NCI-H187 treated with DMSO at 0.1 percent for 48 hours (cell line): ENCODE measurements around the gene MXRA8.

Experiments used
- DNase-seq: peaks from one replicate; lab custom pipeline; 2025; lab: John Stamatoyannopoulos, UW

MXRA8 gene

DNA sequence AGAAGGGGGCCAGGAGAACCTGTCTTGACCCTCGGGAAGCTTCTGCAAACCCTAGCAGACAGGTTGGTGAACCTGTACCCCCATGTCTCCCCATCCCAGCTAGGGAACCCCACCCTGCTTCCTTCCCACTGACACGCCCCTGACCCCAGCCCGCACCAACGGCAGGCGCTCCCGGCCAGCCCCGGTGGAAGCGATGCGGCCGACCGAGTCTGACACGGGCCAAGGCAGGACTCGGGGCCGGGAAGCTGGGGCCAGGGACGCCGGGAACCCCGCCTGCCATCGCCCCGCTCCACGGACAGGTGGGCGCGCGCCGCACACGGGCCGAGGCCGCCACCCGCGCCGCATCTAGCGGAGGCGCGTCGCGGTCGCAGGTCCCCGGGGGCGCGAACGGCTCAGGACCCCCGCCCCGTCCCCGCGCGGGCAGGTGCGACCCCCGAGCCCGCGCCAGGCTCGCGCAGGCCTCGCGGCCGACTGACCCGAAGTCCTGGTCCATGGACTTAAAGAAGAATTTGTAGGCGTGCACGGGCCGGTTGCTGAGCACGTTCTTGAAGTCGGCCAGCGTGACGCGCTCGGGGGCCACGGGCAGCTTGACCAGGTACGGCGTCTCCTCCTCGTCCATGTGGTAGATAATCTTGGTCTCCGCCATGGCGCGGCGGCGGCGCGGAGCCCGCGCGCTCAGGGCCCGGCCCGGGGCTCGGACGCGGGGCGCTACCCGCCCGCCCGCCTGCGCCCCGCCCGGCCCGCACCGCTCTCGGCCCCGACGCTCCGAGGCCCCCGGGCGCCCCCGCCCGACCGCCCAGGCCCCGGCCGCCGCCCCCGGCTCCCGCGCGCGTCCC, 9.7 kb downstream of the MXRA8 start:
- no peak for DNase-seq

DNA sequence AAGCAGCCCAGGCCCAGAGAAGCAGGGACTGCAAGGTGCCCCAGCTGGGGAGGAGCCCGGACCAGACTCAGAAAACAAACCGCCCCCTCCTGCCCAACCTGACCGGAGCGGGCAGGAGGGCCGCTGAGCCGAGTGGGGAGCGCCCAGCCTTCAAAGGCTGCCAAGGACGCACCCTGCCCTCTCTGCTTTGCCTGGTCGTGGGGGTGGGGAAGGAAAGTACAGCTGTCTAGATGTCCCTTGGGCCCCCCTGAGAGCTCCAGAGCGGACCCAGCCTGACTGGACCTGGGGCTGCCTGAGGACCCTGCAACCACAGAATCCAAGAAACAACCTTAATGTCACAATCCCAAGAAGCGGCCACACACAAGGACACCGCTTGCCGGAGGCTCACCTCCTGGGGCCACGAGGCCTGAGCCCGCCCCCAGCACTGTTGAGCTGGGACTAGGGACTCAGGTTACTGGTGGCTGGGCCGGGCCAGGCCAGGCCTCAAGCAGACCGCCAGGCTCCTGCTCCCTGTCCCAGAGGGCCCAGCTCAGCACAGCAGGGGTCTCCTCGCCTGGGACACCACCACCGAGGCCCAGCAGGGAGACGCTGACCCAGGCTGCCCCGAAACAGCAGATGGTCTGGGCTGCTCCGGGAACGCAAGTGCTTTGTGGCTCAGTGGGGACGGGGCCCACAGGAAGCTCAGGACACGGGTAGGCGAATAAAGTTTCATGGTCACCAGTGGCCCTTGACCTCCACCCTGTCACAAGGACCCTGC, 10.5 kb downstream of the MXRA8 start:
- no peak for DNase-seq

DNA sequence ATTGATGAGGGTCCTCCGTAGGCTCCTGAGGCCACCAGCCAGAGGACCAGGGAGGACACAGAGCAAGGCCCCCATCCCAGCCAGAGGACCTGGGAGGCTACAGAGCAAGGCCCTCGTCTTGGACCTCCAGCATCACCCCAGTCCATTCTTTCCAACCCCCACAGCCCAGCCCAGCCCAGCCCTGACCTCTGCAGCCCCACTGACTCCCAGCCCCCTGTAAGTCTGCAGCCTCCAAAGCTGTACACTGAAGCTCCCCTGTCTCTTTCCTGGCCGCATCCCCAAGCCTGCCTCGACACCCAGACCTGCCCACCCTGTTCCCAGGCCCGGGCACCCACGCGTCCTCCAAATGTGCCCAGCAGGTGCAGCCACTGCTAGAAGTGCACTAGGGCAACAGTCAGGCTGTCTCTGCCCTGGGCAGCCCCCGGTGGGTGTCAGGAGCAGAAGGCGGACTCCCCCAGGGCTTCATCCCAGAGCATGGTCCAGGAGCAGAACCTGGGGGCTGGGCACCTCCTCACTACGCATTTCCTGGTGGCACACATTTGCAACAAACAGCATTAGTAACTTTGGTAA, 11.2 kb downstream of the MXRA8 start:
- no peak for DNase-seq

DNA sequence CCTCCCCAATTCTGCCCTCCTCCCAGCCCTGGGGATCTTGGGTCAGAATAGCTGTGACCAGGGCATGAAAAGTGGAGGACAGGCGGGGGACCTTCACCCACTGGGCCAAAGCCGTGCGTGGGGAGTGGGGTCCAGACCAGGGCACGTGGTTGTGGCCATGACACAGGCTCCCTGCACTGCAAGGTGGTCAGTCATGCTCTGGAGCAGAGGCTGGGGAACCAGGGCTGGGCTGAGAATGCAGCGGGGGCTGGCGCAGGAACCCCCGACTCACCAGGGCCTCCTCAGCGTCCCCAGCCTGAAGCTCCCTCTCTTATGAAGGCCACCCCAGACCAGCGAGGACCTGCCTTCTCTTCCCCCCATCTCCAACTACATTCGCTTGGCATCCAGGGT, 11.9 kb downstream of the MXRA8 start:
- no peak for DNase-seq

DNA sequence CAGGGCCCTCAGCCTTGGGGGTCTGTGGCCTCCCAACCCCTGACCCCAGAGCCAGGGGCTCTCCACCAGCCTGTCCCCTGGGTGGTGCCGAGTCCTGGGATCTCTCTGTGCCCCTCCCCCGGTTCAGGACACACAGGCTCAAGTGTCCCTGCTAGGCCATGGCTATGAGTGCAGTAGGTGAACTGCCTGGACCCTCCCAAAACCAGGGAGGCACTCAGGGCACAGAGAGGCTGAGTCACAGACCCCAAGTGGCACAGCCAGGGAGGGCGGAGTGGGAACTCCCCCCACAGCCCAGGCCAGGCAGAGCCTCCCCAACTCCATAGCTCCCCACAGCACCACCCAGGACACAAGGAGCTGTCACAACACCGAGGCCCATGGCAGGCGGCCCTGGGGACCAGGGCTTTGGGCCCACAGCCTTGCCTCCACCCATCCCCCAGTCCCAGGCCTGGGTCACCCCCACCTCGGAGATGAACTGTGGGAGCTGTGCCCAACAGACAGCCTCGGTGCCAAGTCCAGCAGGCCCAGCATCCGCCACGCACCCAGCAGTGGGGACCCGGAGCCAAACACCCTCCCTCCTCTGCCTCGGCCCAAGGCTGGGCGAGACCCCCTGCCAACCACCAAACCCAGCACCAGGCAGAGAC, 12.4 kb downstream of the MXRA8 start:
- DNase-seq, result no peak

DNA sequence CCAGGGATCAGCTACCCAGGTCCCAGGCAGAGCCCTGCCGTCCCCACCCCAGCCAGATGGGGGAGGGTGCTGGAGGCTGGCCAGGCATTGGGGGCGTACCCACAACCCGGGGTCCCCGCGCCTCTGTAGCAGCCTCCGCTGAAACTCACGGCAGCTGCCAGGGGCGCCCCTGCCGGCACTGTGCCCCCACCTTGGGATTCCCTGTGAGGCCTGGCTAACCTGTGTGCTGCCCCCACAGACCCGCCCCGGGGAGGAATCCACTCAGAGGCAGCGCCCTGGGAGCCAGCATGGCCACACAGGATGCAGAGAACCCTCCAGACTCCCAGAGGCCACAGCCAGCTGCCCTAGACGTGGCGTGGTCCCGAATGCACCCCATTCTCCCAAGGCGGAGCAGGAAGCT, 13.0 kb downstream of the MXRA8 start:
- no peak for DNase-seq

DNA sequence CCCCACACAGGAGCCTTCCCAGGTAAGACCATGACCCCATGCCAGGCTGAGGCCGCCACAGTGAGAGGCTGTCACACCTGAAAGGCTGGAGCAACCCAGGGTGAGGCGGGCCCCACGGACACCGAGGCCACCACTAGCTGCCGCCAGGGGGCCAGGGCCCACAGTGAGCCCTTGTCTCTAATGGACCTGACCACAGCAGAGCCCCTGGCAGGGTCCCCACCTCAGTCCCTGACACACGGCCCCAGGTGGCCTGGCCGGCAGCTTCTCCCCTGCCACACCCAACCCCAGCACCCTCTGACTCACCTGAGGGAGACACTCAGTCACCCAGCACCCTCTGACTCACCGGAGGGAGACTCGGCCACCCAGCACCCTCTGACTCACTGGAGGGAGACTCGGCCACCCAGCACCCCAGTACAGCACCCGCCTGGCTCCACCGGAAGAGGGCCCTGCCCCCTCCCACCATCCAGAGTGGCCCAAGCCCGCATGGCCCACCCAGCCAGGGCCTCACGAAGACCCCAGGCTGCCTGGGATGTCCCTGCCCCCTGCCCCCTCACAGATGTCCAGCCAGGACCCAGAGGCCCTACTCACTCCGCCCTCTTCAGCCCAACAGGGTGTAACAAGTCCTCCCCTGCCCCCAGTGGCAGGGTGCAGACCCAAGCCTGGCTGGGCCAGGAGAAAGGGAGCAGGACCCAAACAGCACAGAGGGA, 13.5 kb downstream of the MXRA8 start:
- no peak for DNase-seq

DNA sequence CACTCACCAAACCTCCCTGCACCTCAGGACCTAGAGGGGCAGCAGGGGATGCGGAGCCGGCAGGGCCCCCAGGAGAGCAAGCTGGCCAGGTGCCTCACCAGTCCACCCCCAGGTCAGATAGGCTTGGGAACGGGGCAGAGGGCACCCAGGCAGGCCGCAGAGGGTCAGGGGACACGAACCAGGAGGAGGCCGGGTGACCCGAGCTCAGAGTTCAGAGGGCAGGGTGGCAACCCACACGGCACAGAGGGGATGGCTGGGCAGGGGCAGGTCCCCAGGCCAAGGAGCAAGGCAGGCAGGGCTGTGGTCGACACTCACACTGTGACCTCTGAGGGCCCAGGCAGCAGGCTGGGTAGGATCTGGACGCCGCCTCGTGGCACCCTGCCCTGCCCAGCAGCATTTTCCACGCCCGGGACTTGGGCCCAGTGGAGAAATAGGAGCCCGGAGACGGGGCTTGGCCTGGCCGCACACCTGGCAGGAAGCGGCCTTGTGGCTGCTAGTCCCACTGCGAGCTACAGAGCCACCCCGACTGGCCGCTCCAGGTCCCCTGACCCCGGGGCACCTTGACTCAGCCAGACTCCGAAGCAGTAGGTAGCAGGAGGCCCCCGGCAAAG, 14.4 kb downstream of the MXRA8 start:
- DNase-seq, result no peak

DNA sequence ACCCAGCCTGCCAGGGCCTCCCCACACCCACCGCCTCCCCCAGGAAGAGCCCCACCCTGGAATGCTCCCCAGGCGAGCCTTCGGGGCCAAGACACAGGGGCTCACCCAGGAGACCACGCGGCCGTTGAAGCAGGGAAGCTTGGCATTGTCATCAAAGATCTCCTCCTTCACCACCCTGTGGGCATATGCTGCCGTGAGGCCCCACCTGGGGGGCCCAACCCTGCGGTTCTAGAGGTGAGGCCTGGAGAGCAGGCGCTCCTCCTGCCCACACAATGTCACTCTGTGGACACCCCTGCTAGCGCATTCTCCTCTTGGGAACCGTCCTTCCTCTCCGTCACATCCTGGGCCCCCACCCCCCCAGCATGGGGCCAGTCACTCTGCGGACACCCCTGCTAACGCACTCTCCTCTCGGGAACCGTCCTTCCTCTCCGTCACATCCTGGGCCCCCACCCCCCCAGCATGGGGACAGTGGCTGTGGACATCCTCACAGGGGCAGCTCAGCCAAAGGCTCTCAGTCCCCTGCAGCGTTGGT, 15.7 kb downstream of the MXRA8 start:
- no peak for DNase-seq

DNA sequence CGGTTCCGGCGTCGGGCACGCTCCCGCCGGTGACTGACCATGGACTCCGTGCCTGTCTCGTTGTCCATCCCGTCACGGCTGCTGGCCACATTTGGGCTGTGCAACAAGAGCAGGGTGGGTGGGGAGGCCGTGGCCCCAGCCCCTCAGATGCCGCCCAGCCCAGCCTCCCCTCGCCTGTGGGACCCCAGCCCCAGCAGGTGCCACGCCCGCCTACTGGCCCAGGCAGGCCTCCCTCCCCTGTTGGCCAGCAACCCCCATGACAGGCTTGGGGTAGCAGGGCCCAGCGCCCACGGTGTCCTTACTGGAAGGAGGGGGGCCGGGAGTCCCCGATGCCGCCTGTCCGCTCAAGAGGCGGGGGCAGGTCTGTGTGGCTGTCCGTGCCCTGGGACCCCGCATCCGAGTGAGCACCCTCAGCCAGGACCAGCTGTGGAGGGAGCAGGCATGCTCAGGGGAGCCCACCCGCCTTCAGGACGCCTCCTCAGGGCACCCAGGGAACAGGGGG, 16.2 kb downstream of the MXRA8 start:
- no peak for DNase-seq

DNA sequence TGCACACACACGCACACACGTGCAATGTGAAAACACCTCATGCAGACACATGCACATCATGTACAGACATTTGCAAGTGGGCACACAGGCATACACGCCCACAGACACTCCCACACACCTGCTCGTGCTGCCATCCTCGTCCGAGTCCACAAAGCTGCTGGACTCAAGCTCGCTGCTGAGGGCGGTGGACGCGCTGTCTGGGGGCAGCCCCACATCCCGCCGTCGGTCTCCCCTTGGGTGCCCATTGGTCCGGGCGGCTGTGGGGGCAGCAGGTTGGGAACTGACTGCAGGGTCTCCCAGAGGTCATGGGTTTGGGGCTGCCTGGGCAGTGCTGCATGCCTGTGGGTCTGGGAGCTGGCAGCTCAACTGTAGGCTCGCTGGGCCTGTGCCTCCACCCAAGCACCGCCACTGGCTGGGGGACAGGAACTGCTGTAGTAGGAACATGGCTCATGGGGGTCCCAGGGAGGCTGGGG, 16.8 kb downstream of the MXRA8 start:
- no peak for DNase-seq

DNA sequence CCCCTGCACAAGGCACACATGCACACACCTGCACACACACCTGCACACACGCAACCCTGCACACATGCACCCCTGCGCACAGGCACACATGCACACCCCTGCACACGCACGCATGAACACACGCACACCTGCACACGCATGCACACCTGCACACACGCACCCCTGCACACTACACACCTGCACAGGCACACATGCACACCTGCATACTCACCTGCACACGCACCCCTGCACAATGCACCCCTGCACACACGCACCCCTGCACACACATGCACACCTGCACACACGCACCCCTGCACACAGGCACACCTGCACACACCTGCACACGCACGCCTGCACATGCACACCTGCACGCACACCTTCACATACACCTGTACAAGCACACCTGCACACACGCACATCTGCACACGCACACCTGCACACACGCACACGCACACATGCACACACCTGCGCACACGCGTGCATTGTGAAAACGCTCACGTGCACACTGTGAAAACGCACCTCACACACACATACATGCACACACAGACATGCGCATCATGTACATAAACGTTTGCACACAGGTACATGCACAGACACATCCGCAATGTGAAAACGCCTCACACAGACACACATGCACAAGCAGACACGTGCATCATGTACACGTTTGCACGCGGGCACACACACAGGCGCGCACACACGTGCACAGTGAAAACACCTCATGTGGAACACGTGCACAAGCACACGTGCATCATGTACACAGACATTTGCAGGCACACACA, 17.4 kb downstream of the MXRA8 start:
- no peak for DNase-seq

DNA sequence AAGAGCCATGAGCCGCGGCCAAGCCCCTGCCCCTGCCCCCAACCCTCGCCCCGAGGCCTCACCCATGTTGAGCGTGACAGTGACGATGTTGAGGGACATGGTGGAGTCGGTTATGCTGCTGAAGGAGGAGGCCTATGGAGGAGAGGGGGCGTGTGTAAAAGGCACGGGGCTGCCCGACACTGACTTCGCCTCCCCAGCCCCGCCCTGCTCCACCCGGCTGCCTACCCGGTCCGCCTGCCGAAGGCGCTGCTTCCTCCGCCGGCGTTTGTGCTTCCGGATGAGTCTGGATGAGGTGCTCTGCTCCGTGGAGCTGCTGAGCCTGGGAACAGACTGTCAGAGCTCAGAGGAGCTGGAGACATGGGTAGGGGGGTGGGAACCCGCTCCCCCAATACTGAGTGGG, 18.2 kb downstream of the MXRA8 start:
- no peak for DNase-seq

DNA sequence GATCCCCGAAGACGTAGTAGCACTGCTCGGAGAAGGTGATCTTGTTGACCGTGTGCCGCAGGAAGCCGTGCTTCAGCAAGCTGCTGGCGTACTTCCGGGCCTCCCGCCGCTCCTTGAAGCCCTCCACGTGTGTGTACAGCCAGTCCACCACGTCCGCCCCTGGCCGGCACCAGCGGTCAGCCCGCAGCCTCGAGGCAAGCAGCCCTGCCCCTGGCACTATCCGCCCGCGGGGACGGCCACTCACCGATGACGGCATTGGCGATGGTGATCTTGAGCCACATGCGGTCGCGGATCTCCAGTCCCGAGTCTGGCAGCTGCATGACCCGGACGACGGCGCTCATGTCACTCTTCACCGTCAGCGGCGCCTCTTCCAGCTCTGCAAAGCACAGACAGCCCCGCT, 20.1 kb downstream of the MXRA8 start:
- DNase-seq, result no peak

DNA sequence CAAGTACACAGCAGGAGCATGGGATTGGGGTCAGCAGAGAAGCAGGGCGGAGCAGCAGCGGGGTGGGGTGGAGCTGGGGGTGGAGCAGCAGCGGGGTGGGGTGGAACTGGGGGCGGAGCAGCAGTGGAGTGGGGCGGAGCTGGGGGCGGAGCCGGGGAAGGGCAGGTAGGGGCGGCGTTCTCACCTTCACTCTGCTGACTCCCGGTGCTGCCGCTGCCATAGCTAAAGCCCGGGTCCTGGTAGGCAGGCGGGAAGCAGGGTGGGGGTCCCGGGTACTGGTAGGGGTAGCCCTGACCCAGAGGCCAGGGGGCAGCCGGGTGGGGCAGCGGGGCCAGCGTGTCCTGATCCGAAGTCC, 20.6 kb downstream of the MXRA8 start:
- no peak for DNase-seq

DNA sequence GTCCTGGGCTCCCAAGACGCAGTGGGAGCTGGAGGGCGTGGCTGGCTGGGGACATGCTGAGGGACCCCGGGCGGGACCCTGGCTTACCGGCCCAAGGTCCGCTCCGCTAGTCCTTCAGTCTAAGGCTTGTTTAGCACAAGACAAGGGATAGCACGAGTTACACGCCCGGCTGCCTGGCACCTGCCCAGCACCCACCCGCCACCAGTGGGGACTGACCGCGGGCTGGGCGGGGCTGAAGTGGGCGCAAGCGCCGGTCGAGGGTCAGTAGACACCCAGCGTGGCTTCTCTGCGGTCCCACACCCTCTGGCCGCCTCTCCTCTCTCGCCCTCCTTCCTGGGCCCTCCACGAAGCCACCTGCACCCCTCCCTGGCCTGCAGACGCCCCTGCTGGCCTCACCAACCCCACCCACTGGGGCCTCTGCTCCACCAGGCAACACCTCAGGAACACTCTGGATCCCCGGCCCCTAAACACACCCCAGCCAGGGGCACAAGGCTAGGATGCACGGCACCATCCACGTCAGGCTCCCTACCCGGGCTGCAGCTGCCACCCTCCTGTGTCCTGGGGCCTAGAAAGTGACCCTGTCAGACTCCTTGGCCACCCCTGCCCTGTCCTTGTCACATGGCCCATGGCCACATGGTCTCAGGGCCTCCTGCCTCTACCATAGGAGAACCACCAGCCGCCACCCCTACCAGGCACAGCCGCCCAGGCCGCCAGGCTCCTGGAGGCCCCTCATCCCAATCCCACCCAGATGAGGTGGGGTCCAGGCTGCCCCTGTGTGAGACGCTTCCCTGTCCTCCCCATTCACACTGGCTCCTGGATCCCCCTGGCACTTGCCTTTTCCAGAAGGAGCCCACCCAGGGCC, 21.2 kb downstream of the MXRA8 start:
- no peak for DNase-seq

DNA sequence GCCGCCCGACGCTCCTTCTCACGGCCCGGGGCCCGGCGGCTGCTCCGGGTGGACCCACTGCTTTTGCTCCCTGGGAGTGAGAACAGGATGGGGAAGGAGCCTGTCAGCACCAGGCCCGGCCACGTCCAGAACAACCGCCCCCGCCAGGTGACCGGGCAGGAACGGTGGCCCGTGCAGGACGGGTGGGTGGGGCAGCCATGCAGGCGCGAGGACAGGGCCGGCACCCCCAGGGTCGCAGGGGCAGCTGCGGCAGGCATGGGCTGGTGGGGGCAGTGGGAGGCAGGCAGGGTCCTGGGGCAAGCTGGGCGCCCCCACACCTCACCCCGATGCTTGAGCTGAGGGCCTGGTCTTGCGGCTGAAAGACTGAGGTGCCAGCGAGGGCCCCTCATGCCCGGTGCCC, 21.9 kb downstream of the MXRA8 start:
- DNase-seq, result no peak

DNA sequence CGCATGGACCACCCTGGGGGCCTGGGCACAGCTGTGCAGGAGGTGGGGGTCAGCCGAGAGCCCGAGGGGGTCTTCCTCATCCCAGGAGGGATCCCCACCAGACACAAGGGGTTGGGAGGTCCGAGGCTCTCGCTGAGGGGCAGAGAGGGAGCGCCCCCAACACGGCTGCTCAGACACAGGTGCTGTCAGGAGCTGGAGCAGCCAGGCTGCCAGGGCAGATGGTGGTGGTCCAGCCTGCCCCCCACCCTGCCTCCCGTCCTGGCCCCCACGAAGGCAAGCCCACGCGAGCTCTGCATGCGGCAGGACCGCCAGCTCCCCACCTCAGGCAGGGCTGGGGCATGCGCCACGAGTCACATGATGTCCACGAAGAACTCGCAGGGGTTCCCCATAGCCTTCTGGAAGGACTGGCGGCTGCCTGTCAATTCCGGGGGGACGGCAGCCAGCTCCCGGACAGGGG, 22.5 kb downstream of the MXRA8 start:
- no peak for DNase-seq

DNA sequence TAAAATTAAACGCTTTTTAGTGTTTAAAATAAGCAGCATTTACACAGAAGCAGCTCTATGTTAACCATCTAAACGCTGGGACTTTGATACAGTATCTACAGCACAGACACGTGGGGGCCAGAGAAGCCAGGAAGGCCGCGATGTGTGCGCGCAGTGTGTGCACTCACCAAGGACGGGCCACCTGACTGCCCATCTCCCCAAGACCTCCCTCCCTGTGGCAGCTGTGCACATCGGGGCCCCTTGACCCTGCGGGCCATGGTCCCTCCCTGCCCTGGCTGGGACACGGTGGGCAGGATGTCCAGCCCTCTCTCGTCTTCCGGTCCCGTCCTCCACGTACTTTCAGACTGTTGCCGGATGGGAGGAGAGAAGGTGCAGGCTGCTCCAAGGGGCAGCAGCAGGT, 23.1 kb downstream of the MXRA8 start:
- DNase-seq, result no peak
